Anterior cingulate cortex (tissue), 58 donors: ENCODE measurements around the gene KRT14.
A peak's percentile ranks its signal among the peaks of the same experiment; 100 is the strongest.
"Not testable (repeated sequence)": the region's sequence is repeated elsewhere in the genome, so short reads cannot be mapped to it uniquely, and the experiment has no call there.

ENCODE experiments used
- DNase-seq, 58 donors: peaks; one replicate each; lab custom pipeline; 2025; lab: John Stamatoyannopoulos, UW

KRT14 gene

GRCh38 chr17:41623184-41623861 is 36.6 kb upstream of the KRT14 start:
- DNase-seq = not testable (repeated sequence)

- not testable (repeated sequence) for DNase-seq
Measured at GRCh38 chr17:41622340-41623183, 35.9 kb upstream of the KRT14 start.

- no peak for DNase-seq
Measured at GRCh38 chr17:41621916-41622315, 35.2 kb upstream of the KRT14 start.

- not testable (repeated sequence) for DNase-seq
Measured at GRCh38 chr17:41621435-41621817, 34.7 kb upstream of the KRT14 start.

- peak in 4 of 58 donors; percentile 12 to 31 (median 18) for DNase-seq
Measured at GRCh38 chr17:41620583-41621434, 34.1 kb upstream of the KRT14 start.

- DNase-seq = not testable (repeated sequence)
Measured at GRCh38 chr17:41619927-41620582, 33.4 kb upstream of the KRT14 start.

- DNase-seq = no peak
Measured at GRCh38 chr17:41619036-41619926, 32.6 kb upstream of the KRT14 start.

GRCh38 chr17:41618341-41619035 is 31.8 kb upstream of the KRT14 start:
- DNase-seq = no peak

GRCh38 chr17:41617698-41618097 is 31.0 kb upstream of the KRT14 start:
- no peak for DNase-seq

- DNase-seq = no peak
Measured at GRCh38 chr17:41617136-41617535, 30.4 kb upstream of the KRT14 start.

GRCh38 chr17:41616486-41616885 is 29.8 kb upstream of the KRT14 start:
- not testable (repeated sequence) for DNase-seq

- DNase-seq = no peak
Measured at GRCh38 chr17:41615454-41615853, 28.8 kb upstream of the KRT14 start.

GRCh38 chr17:41614767-41615166 is 28.1 kb upstream of the KRT14 start:
- DNase-seq = peak in 2 of 58 donors; percentile 1 to 41

- DNase-seq = no peak
Measured at GRCh38 chr17:41614098-41614497, 27.4 kb upstream of the KRT14 start.

GRCh38 chr17:41613277-41614082 is 26.8 kb upstream of the KRT14 start:
- no peak for DNase-seq

GRCh38 chr17:41612376-41613160 is 25.9 kb upstream of the KRT14 start, which contains the start of gene KRT16:
Gene KRT16, minus strand, starts transcription at chr17:41612767. Its CDS starts 79 bp downstream, at chr17:41612688.
- not testable (repeated sequence) for DNase-seq
